ENCODE results near the gene BCL2L12. TPM values are rescaled to one million over a fixed set of nuclear protein-coding genes. Genes with fewer than 3 reads are reported as not detected.

The BCL2L12 gene
- total RNA-seq, 1 experiment from 2014 or later = 145 TPM

Small RNA genes lying within 50 kb of the gene (microRNA-seq; reads per million reads assigned to microRNA genes)
- not detected for gene MIR5088 (ENCODE audit: borderline microRNAs expressed)

Other genes with a start within 250 kb of the BCL2L12 start
- 0.92 and 0.96 TPM in 2 replicates for gene PTH2, start 242.5 kb upstream of the BCL2L12 start, total RNA-seq (2021)
- 1.1 and 1.3 TPM in 2 replicates for gene GFY, start 240.5 kb upstream of the BCL2L12 start, total RNA-seq (2021)
- gene SLC17A7, start 224.4 kb upstream of the BCL2L12 start, total RNA-seq (2021) = 1.1 and 1.3 TPM in 2 replicates
- gene PIH1D1, start 214.1 kb upstream of the BCL2L12 start, total RNA-seq (2021) = 166 and 171 TPM in 2 replicates
- gene ALDH16A1, start 212.7 kb upstream of the BCL2L12 start, total RNA-seq (2021) = 51.7 and 54.4 TPM in 2 replicates
- gene FLT3LG, start 191.7 kb upstream of the BCL2L12 start, total RNA-seq (2021) = 2.1 and 2.6 TPM in 2 replicates
- 3,286 and 3,356 TPM in 2 replicates for gene RPL13A, start 178.3 kb upstream of the BCL2L12 start, total RNA-seq (2021)
- 2,503 and 2,512 TPM in 2 replicates for gene RPS11, start 169.5 kb upstream of the BCL2L12 start, total RNA-seq (2021)
- 41.1 and 45.4 TPM in 2 replicates for gene FCGRT, start 153.3 kb upstream of the BCL2L12 start, total RNA-seq (2021)
- gene RCN3, start 137.9 kb upstream of the BCL2L12 start, total RNA-seq (2021) = 14.5 and 15.0 TPM in 2 replicates
- gene NOSIP, start 85.4 kb upstream of the BCL2L12 start, total RNA-seq (2021) = 75.1 and 78.4 TPM in 2 replicates
- 3.3 and 3.5 TPM in 2 replicates for gene PRRG2, start 84.6 kb upstream of the BCL2L12 start, total RNA-seq (2021)
- 64.2 and 65.9 TPM in 2 replicates for gene PRR12, start 74.8 kb upstream of the BCL2L12 start, total RNA-seq (2021)
- gene RRAS, start 25.8 kb upstream of the BCL2L12 start, total RNA-seq (2021) = 8.3 and 9.9 TPM in 2 replicates
- gene SCAF1, start 23.7 kb upstream of the BCL2L12 start, total RNA-seq (2021) = 85.3 and 86.4 TPM in 2 replicates
- 185 and 205 TPM in 2 replicates for gene IRF3, start 76 bp upstream of the BCL2L12 start, total RNA-seq (2021)
- 504 and 505 TPM in 2 replicates for gene PRMT1, start 11.3 kb downstream of the BCL2L12 start, total RNA-seq (2021)
- 13.5 and 13.6 TPM in 2 replicates for gene ADM5, start 23.7 kb downstream of the BCL2L12 start, total RNA-seq (2021)
- 66.4 and 74.6 TPM in 2 replicates for gene CPT1C, start 25.2 kb downstream of the BCL2L12 start, total RNA-seq (2021)
- gene TSKS, start 97.4 kb downstream of the BCL2L12 start, total RNA-seq (2021) = 0.28 and 0.37 TPM in 2 replicates
- gene AP2A1, start 101.1 kb downstream of the BCL2L12 start, total RNA-seq (2021) = 108 and 109 TPM in 2 replicates
- 25.1 and 29.7 TPM in 2 replicates for gene FUZ, start 147.4 kb downstream of the BCL2L12 start, total RNA-seq (2021)
- gene MED25, start 152.4 kb downstream of the BCL2L12 start, total RNA-seq (2021) = 76.7 and 77.5 TPM in 2 replicates
- 309 and 317 TPM in 2 replicates for gene PTOV1, start 185.2 kb downstream of the BCL2L12 start, total RNA-seq (2021)
- gene PNKP, start 201.6 kb downstream of the BCL2L12 start, total RNA-seq (2021) = 144 and 157 TPM in 2 replicates
- gene AKT1S1, start 211.4 kb downstream of the BCL2L12 start, total RNA-seq (2021) = 43.5 and 44.6 TPM in 2 replicates
- 33.6 and 33.9 TPM in 2 replicates for gene TBC1D17, start 211.8 kb downstream of the BCL2L12 start, total RNA-seq (2021)
- 0.29 and 0.61 TPM in 2 replicates for gene IL4I1, start 231.0 kb downstream of the BCL2L12 start, total RNA-seq (2021)